Stimulated activated naive CD8-positive, alpha-beta T cell treated with anti-CD3 and anti-CD28 coated beads, Interleukin-15, Interleukin-2, amounts not matched to agents 100 U/mL and 50 U/mL, for 24 hours (primary cell): Measurements from ENCODE around the gene SLC25A42.
A peak's percentile ranks its signal among the peaks of the same experiment; 100 is the strongest.
"Not testable (repeated sequence)": the region's sequence is repeated elsewhere in the genome, so short reads cannot be mapped to it uniquely, and the experiment has no call there.

ENCODE experiments used
- ATAC-seq: fragments of 150-1000 bp; cut with Tn5 transposase; one replicate; pipeline ENCODE4 v1.10.0; 2021
- DNase-seq: peaks from one replicate; pipeline ENCODE4 v3.0.0; 2021

The SLC25A42 gene

GRCh38 chr19:19105365-19106055 lies 41.7 kb downstream of the SLC25A42 start:
- DNase-seq (no peak), ATAC-seq (no peak)

GRCh38 chr19:19106056-19106551 lies 42.3 kb downstream of the SLC25A42 start:
- DNase-seq = no peak
- no peak for ATAC-seq

DNA sequence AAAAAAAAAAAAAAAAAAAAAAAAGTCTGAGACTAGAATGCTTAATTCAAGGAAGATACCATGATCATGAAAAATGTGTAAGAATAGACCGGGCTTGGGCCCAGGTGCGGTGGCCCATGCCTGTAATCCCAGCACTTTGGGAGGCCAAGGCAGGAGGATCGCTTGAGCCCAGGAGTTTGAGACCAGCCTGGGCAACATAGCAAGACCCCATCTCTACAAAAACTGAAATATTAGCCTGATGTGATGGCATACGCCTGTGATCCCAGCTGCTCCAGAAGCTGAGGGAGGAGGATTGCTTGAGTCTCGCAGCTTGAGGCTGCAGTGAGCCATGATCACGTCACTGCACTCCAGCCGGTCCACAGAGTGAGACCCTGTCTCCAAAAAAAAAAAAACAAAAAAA lies 43.1 kb downstream of the SLC25A42 start:
- DNase-seq, ATAC-seq: not testable (repeated sequence)

GRCh38 chr19:19107654-19108053 lies 43.9 kb downstream of the SLC25A42 start:
- ATAC-seq (no peak), DNase-seq (no peak)

DNA sequence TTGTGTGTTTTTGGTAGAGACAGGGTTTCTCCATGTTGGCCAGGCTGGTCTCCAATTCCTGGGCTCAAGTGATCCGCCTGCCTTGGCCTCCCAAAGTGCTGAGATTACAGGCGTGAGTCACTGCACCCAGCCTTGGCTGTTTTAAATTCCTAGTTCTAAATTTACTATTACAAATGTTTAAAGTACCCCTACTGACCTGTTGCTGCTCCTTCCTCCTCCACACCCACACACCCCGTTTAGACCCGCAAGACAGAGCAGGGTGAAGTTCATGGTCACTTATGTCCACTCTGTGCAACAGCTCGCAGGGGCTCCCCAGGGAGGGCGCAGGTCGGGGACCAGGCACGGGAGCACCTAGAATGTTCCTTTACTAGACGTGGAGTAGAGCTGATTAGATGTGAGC lies 45.8 kb downstream of the SLC25A42 start:
- ATAC-seq = no peak
- no peak for DNase-seq

GRCh38 chr19:19110410-19111135 lies 46.8 kb downstream of the SLC25A42 start:
- ATAC-seq (peak; percentile 26), DNase-seq (peak; percentile 33)

DNA sequence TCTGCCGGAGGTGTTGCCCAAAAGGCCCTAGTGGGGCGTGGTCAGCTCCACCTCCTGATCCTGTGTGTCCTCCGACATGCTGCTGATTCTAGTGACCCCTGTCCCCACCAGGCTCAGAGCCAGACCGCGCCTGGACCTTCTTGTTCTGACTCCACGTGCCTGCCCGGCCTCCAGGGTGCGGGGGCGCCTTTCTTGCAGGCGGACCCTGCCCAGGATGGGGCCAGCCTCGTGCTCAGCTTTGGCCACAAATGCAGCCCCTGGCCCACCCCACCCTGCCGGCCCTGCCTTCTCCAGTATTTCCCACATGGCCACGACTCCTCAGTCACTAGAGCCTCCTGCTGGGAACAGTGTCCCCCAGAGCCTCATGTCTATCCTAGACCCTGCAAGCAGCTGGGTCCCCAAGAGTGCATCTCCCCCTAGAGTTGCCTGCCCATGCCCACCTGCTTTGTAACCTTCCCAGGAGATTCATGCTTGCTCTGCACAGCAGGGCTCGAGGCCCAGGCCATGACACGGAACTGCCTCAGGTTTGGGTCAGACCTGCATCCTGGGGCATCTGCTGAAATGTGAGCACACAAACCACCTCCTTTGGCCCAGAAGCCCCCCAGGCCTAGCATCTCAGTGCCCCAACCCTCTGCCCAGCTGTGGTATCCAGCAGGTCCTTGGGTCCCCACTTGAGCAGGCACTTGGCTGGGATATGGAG lies 47.5 kb downstream of the SLC25A42 start:
- DNase-seq (no peak), ATAC-seq (no peak)

DNA sequence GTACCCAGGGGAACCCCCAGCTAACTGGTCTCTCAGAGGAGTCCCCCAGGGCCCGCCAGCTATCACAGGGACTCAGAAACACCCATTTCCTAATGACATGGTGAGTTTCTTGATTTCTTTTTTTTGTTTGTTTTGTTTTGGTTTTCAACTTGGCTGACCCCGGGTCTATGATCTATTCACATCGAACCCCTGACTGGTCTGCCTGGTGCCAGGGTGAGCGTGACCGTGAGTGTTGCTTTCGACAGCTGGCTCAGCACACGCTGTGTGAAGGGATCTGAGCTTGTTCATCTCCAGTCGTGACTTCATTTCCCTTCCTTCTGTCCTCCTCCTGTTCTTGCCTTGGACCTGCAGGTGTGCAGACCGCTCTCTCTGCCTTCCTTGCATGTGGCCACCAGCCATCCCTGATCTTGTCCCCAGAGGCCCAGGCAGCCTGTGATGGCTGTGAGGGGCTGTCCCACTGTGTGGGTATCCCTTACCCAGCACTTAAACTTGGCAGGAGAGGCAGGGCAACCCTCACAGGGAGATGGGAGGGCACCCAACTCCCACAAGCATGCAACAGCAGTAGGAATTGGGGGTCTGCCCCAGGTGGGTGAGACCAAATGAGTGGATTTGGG lies 48.3 kb downstream of the SLC25A42 start:
- DNase-seq (no peak), ATAC-seq (no peak)

GRCh38 chr19:19113040-19113626 lies 49.3 kb downstream of the SLC25A42 start:
- ATAC-seq = peak; percentile 67
- DNase-seq = no peak

- peak; percentile 68 for DNase-seq
- ATAC-seq = no peak
These were observed 52.2 kb downstream of the SLC25A42 start for GRCh38 chr19:19115954-19116353.

DNA sequence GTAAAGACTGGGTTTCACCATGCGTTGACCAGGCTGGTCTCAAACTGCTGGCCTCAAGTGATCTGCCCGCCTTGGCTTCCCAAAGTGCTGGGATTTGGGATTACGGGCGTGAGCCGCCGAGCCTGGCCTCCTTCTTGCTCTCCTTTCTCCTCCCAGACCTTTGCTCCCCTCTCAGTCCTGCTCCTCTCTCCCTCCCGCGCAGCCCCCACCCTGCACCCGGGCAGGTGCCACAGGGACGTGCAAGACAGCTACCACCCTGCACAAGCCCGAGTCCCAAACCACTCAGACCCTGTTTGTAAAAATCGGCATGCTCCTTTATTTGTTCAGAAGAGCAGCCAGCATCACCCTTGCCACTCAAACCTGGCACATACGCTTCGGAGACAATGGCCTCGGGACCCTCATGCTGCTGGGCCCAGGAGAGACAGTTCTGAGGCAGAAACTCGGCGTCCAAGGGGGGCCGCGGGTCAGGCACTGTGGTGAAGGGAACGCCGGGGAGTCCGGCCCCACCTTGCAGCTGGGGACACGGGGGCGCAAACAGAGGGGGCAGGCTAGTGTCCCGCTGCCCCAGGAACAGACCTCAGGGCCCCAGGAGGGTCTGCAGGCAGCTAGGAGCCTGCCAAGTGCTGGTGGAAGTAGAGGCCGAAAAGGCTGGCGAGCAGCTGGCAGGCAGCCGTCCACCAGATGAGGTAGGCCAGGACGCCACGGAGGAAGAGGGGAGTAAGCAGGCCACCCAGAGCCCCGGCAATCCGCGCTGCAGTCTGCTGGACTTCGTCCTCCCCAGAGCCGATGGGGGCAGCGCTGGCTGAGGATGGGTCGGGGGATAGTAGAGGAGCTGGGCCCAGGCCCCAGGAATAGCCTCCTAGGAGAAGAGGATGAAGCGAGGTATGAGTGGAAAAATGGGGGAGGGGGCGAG lies 55.8 kb downstream of the SLC25A42 start:
- ATAC-seq (no peak), DNase-seq (no peak)

GRCh38 chr19:19120308-19121231 lies 56.8 kb downstream of the SLC25A42 start:
- ATAC-seq = peak; percentile 38
- DNase-seq = peak; percentile 50

DNA sequence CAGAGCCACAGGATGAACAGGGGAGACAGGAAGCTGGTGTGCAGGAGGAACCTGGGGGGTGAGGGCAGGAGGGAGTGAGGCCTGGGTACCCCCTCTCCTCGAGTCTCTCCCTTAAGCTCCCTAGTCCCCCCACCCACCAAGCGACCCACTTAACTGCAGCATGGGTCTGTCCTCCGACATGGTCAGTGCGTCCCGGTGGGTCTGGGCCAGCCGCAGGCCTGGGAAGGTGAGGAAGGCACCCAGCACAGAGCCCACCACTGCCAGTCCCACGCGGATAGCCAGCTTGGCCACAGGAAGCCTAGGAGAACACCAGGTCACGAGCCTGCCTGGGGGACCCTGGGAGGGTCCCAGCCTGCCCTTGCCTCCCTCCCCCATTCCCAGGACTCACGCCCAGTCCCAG lies 57.6 kb downstream of the SLC25A42 start:
- DNase-seq (no peak), ATAC-seq (no peak)

- no peak for DNase-seq
- no peak for ATAC-seq
These were observed 59.1 kb downstream of the SLC25A42 start for GRCh38 chr19:19122902-19123301.

DNA sequence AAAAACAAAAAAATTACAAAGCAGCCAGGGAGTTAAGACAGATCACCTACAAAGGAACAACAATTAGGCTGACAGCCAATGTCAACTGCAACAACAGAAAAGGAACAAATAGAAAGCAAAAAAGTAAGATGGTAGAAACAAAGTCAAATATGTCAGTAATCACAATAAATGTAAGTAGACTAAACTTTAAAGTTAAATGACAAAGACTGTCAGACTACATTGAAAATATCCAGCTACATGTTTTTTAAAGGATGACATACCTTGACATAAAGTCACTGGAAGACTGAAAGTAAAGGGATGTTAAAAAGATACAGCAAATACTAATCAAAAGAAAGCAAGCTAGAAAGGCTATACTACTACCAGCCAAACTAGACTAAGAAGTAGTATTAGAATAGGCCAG lies 59.6 kb downstream of the SLC25A42 start:
- DNase-seq (no peak), ATAC-seq (no peak)

- DNase-seq = no peak
- no peak for ATAC-seq
These were observed 62.3 kb downstream of the SLC25A42 start for GRCh38 chr19:19126102-19126501.

- no peak for ATAC-seq
- DNase-seq = no peak
These were observed 68.2 kb downstream of the SLC25A42 start for GRCh38 chr19:19131989-19132388.

- ATAC-seq = no peak
- DNase-seq = no peak
These were observed 69.1 kb downstream of the SLC25A42 start for GRCh38 chr19:19132912-19133311.

- no peak for ATAC-seq
These were observed 70.2 kb downstream of the SLC25A42 start for GRCh38 chr19:19133985-19134384.

DNA sequence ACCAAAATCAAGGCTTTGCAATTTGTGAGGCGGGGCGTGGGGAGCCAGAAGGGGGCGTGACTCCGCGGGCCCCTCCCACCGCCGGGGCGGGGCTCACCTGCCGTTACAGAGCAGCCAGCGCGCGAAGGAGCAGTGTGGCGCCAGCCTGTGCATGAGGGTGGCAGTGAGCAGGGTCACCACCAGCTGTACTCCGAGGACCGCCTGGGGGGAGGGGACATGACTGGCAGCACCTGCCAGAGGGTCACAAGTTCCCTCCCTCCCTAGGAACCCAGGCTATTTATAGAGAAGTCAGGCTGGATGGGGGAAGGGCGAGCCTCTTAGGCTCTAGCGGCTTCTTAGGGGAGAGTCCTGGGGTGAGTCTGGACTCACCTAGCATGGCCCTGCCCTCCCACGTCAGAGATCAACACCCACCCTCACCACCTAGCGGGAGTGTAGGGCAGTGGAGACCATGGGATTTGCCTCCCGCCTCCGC lies 70.9 kb downstream of the SLC25A42 start:
- DNase-seq (peak; percentile 55), ATAC-seq (no peak)

More at GRCh38 chr19:19133985-19134384, 70.2 kb downstream of the SLC25A42 start:
- DNase-seq = no peak
